ES-I3 (cell line): Measurements from ENCODE around the gene THG1L.
"Not testable (repeated sequence)": the region's sequence is repeated elsewhere in the genome, so short reads cannot be mapped to it uniquely, and the experiment has no call there.

Experiments used
- H3K36me3 ChIP-seq: 2 replicates; pipeline ENCODE4 v1.6.1; 2013; ENCODE audit warnings: mild to moderate bottlenecking, low read length, control low read depth, moderate library complexity; ENCODE audit not compliant: insufficient read depth
- H3K4me1 ChIP-seq: 2 replicates; pipeline ENCODE4 v1.6.1; 2013; ENCODE audit warnings: mild to moderate bottlenecking, control low read depth, low read length; ENCODE audit not compliant: insufficient read depth
- H3K9ac ChIP-seq: 2 replicates; pipeline ENCODE4 v1.6.1; 2013; ENCODE audit warnings: low read depth, mild to moderate bottlenecking, low read length, moderate library complexity
- H3K9me3 ChIP-seq: 2 replicates; pipeline ENCODE4 v1.6.1; 2013; ENCODE audit warnings: mild to moderate bottlenecking, low read length, moderate library complexity; ENCODE audit not compliant: control insufficient read depth, insufficient read depth

The THG1L gene

GRCh38 chr5:157710882-157711281 is 20.3 kb upstream of the THG1L start:
- H3K9ac ChIP-seq = no peak overlapping the region

GRCh38 chr5:157713830-157714595 is 17.2 kb upstream of the THG1L start:
- H3K4me1 ChIP-seq = peaks cover 4% of the 10 kb centered on the region
- H3K9ac ChIP-seq = no peak overlapping the region
- H3K9me3 ChIP-seq = no peaks in the 10 kb centered on the region; the same call in 1 of the 2 replicates
- no peaks in the 10 kb centered on the region for H3K36me3 ChIP-seq

More at GRCh38 chr5:157710882-157711281, 20.3 kb upstream of the THG1L start:
- no peaks in the 10 kb centered on the region for H3K36me3 ChIP-seq
- peaks cover 4% of the 10 kb centered on the region; the same call in 1 of the 2 replicates for H3K4me1 ChIP-seq
- no peaks in the 10 kb centered on the region; the same call in 1 of the 2 replicates for H3K9me3 ChIP-seq

DNA sequence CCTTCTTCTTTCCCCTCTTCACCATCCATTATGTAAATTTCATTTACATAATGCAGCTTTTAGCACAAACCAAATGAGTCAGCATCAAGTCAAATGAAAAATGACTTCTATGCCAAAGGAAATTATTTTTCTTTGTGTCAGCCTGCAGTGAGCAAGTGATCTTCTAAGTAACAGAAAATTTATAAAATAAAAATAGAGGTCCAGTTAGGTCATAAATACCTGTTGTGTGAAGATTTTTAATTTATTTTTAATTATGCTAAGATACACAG is 16.7 kb upstream of the THG1L start:
- Histone ChIP-seq H3K4me1 (peaks cover 4% of the 10 kb centered on the region), H3K9me3 (no peaks in the 10 kb centered on the region; the same call in 1 of the 2 replicates), H3K36me3 (no peaks in the 10 kb centered on the region), H3K9ac (no peak overlapping the region)

- no peaks in the 10 kb centered on the region; the same call in 1 of the 2 replicates for H3K9me3 ChIP-seq
- no peaks in the 10 kb centered on the region for H3K36me3 ChIP-seq
- no peaks in the 10 kb centered on the region; the same call in 1 of the 2 replicates for H3K4me1 ChIP-seq
- H3K9ac ChIP-seq = no peak overlapping the region
Measured at GRCh38 chr5:157718519-157718918, 12.7 kb upstream of the THG1L start.

DNA sequence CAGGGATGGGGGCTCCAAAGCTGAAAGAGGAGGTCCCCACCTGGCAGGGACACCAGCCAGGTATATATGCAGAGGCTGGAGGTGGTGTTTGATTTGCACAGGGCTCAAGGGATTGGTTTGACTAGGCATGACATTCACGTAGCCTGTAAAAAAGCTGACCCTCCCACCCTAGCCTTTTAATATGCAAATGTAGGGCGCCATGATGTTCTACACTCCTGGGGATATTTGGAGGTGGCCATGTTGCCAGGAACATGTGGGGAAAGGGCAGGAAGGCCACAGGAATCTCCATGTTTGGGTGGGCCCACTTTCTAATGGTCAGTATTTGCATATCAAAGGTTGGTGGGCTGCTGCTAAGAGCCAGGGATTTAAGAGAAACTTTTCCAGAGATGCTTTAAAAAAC is 12.0 kb upstream of the THG1L start:
- Histone ChIP-seq H3K4me1 (no peaks in the 10 kb centered on the region; the same call in 1 of the 2 replicates), H3K9ac (no peak overlapping the region), H3K9me3 (no peaks in the 10 kb centered on the region; the same call in 1 of the 2 replicates), H3K36me3 (no peaks in the 10 kb centered on the region)

DNA sequence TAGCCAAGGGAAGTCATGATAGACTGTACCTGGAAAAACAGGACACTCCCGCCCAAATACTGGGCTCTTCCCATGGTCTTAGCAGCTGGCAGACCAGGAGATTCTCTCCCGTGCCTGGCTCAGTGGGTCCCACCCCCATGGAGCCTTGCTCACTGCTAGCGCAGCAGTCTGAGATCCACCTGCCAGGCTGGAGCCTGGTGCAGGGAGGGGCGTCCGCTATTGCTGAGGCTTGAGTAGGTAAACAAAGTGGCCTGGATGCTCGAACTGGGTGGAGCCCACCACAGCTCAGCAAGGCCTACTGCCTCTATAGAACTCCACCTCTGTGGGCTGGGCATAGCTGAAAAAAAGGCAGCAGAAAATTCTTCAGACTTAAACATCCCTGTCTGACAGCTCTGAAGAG is 10.1 kb upstream of the THG1L start:
- Histone ChIP-seq H3K4me1 (no peaks in the 10 kb centered on the region; the same call in 1 of the 2 replicates), H3K9ac (no peak overlapping the region), H3K9me3 (no peaks in the 10 kb centered on the region), H3K36me3 (no peaks in the 10 kb centered on the region)

DNA sequence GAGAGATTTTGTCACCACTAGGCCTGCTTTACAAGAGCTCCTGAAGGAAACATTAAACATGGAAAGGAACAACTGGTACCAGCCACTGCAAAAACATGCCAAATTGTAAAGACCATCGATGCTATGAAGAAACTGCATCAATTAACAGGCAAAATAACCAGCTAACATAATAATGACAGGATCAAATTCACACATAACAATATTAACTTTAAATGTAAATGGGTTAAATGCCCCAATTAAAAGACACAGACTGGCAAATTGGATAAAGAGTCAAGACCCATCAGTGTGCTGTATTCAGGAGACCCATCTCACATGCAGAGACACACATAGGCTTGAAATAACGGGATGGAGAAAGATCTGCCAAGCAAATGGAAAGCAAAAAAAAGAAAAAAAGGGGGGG is 8.3 kb upstream of the THG1L start:
- not testable (repeated sequence) for H3K9ac ChIP-seq, H3K9me3 ChIP-seq, H3K4me1 ChIP-seq, H3K36me3 ChIP-seq

GRCh38 chr5:157726607-157727006 is 4.6 kb upstream of the THG1L start:
- H3K9me3 ChIP-seq, H3K4me1 ChIP-seq, H3K36me3 ChIP-seq, H3K9ac ChIP-seq: not testable (repeated sequence)

- not testable (repeated sequence) for H3K4me1 ChIP-seq
Measured at GRCh38 chr5:157727858-157728257, 3.4 kb upstream of the THG1L start.

GRCh38 chr5:157729858-157730257 is 1.4 kb upstream of the THG1L start:
- no peaks in the 10 kb centered on the region for H3K4me1 ChIP-seq
- H3K9ac ChIP-seq = no peak overlapping the region
- H3K9me3 ChIP-seq = no peaks in the 10 kb centered on the region
- no peaks in the 10 kb centered on the region; the same call in 1 of the 2 replicates for H3K36me3 ChIP-seq

More at GRCh38 chr5:157727858-157728257, 3.4 kb upstream of the THG1L start:
- H3K9ac ChIP-seq, H3K9me3 ChIP-seq, H3K36me3 ChIP-seq: not testable (repeated sequence)

DNA sequence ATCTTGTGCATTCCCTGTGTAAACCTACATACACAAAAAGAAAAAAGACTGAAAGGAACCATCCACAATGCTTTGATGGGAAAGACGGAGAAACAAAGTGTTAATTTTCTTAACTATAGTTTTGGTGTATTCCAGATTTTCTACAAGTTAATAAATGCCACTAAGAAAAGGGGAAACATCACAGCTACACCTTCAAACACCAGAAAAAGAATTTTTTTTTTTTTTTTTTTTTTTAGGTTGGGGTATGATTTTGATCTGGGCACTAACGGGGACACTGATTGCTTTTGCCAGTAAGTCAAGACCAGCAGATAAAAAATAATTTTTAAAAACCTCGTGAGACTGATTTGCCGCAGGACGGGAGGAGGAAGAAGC is 334 bp upstream of the THG1L start:
- Histone ChIP-seq H3K9ac (peak overlapping the region; percentile 87), H3K36me3 (no peaks in the 10 kb centered on the region; the same call in 1 of the 2 replicates), H3K9me3 (no peaks in the 10 kb centered on the region), H3K4me1 (no peaks in the 10 kb centered on the region)

GRCh38 chr5:157732130-157732514 is 902 bp downstream of the THG1L start:
- Histone ChIP-seq H3K36me3 (no peaks in the 10 kb centered on the region; the same call in 1 of the 2 replicates), H3K9me3 (no peaks in the 10 kb centered on the region), H3K4me1 (no peaks in the 10 kb centered on the region), H3K9ac (peak overlapping the region; percentile 87; the same call in 1 of the 2 replicates)

- no peak overlapping the region for H3K9ac ChIP-seq
- no peaks in the 10 kb centered on the region; the same call in 1 of the 2 replicates for H3K36me3 ChIP-seq
Measured at GRCh38 chr5:157732596-157733262, 1.5 kb downstream of the THG1L start.

DNA sequence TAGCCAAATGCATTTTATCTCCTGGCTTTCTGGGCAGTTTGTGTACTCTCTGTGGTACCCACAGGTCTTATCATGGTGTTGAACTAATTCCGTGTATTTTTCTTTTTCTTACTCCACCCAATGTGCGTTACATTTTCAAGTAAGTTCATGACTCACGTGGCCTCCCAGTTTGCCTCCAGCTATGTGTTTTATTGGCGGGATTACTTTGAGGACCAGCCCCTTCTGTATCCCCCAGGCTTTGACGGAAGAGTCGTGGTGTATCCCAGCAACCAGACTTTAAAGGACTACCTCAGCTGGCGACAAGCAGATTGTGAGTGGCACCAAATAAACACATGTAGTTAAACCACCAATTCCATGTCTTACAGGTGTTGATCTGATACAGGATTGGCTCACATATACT is 3.2 kb downstream of the THG1L start:
- Histone ChIP-seq H3K4me1 (no peaks in the 10 kb centered on the region), H3K9ac (no peak overlapping the region), H3K9me3 (0 out of 2 replicates have a peak, but pooled peaks cover 5% of the 10 kb centered on the region), H3K36me3 (no peaks in the 10 kb centered on the region; the same call in 1 of the 2 replicates)

More at GRCh38 chr5:157732596-157733262, 1.5 kb downstream of the THG1L start:
- H3K4me1 ChIP-seq = no peaks in the 10 kb centered on the region
- H3K9me3 ChIP-seq = no peaks in the 10 kb centered on the region

- no peaks in the 10 kb centered on the region for H3K4me1 ChIP-seq
- H3K9ac ChIP-seq = no peak overlapping the region
- 0 out of 2 replicates have a peak, but pooled peaks cover 5% of the 10 kb centered on the region for H3K9me3 ChIP-seq
- H3K36me3 ChIP-seq = no peaks in the 10 kb centered on the region; the same call in 1 of the 2 replicates
Measured at GRCh38 chr5:157735991-157736390, 4.8 kb downstream of the THG1L start.
